Neuronal stem cell (in vitro differentiated cells): ENCODE results near the gene MTX3. TPM values are rescaled to one million over a fixed set of nuclear protein-coding genes. Genes with fewer than 3 reads are reported as not detected.

Experiments used
- DNase-seq: peaks from one replicate; pipeline ENCODE4 v3.0.0-alpha.2; 2013; ENCODE audit warnings: low spot score
- H2AFZ ChIP-seq: one replicate; pipeline ENCODE4 v1.6.1; 2013; ENCODE audit warnings: mild to moderate bottlenecking, low read length, inconsistent platforms
- H2AK5ac ChIP-seq: 2 replicates; pipeline ENCODE4 v1.6.1; 2013; ENCODE audit warnings: low read depth, mild to moderate bottlenecking, inconsistent platforms, low read length, moderate library complexity, mixed read lengths
- H2BK120ac ChIP-seq: 2 replicates; pipeline ENCODE4 v1.6.1; 2013; ENCODE audit warnings: low read depth, mild to moderate bottlenecking, inconsistent platforms, low read length, moderate library complexity, mixed read lengths
- H2BK12ac ChIP-seq: one replicate; pipeline ENCODE4 v1.6.1; 2013; ENCODE audit warnings: low read length, inconsistent platforms
- H2BK15ac ChIP-seq: 2 replicates; pipeline ENCODE4 v1.6.1; 2013; ENCODE audit warnings: mild to moderate bottlenecking, low read length, inconsistent platforms, mixed read lengths
- H2BK5ac ChIP-seq: one replicate; pipeline ENCODE4 v1.6.1; 2013; ENCODE audit warnings: inconsistent platforms, mild to moderate bottlenecking, low read length, moderate library complexity
- H3K14ac ChIP-seq: one replicate; pipeline ENCODE4 v1.6.1; 2013; ENCODE audit warnings: low read length, inconsistent platforms
- H3K18ac ChIP-seq: 2 replicates; pipeline ENCODE4 v1.6.1; 2013; ENCODE audit warnings: low read length, inconsistent platforms
- H3K23ac ChIP-seq: 2 replicates; pipeline ENCODE4 v1.6.1; 2013; ENCODE audit warnings: low read depth, mild to moderate bottlenecking, mixed read lengths, low read length, inconsistent platforms; ENCODE audit not compliant: poor library complexity
- H3K27ac ChIP-seq: replicated peaks from 3 replicates; pipeline ENCODE4 v1.5.1; 2013; ENCODE audit warnings: low read length, inconsistent platforms
- H3K27me3 ChIP-seq, 3 experiments: 2 replicates each; pipeline ENCODE4 v1.6.1; 2013; ENCODE audit warnings: low read length in 3 of 3, mild to moderate bottlenecking in 2 of 3, inconsistent platforms in 1 of 3, low read depth in 1 of 3, mixed read lengths in 1 of 3, moderate library complexity in 1 of 3; ENCODE audit not compliant: control insufficient read depth in 3 of 3, insufficient read depth in 3 of 3
- H3K36me3 ChIP-seq, 2 donors: replicated peaks in 1 of 2; 2 replicates each; pipeline ENCODE4 v1.6.1; 2013; ENCODE audit warnings: low read length in 2 of 2; ENCODE audit not compliant: control insufficient read depth in 2 of 2, insufficient read depth in 2 of 2
- H3K4ac ChIP-seq: 2 replicates; pipeline ENCODE4 v1.6.1; 2013; ENCODE audit warnings: inconsistent platforms, mild to moderate bottlenecking, low read length, moderate library complexity
- H3K4me1 ChIP-seq, 2 donors: 1 replicate in 1 of 2; 2 replicates in 1 of 2; pipeline ENCODE4 v1.6.1; 2013; ENCODE audit warnings: low read length in 2 of 2, low read depth in 1 of 2; ENCODE audit not compliant: control insufficient read depth in 2 of 2, insufficient read depth in 1 of 2
- H3K4me2 ChIP-seq: one replicate; pipeline ENCODE4 v1.6.1; 2013; ENCODE audit warnings: mild to moderate bottlenecking, low read length, inconsistent platforms; ENCODE audit not compliant: insufficient read depth, poor library complexity, severe bottlenecking
- H3K4me3 ChIP-seq, 2 donors: 2 replicates each; pipeline ENCODE4 v1.5.1; 2013; ENCODE audit warnings: low read length in 2 of 2, mild to moderate bottlenecking in 2 of 2, inconsistent platforms in 1 of 2, moderate library complexity in 1 of 2
- H3K79me1 ChIP-seq: one replicate; pipeline ENCODE4 v1.6.1; 2013; ENCODE audit warnings: low read depth, mild to moderate bottlenecking, inconsistent platforms, low read length, moderate library complexity
- H3K9ac ChIP-seq: one replicate; pipeline ENCODE4 v1.6.1; 2013; ENCODE audit warnings: mild to moderate bottlenecking, low read depth, low read length, inconsistent platforms; ENCODE audit not compliant: poor library complexity
- H3K9me3 ChIP-seq, 2 donors: replicated peaks in 1 of 2; 2 replicates each; pipeline versions ENCODE3 to v1.6.1; 2013; ENCODE audit warnings: low read length in 2 of 2, mild to moderate bottlenecking in 2 of 2, inconsistent platforms in 1 of 2, low read depth in 1 of 2, mixed read lengths in 1 of 2, moderate library complexity in 1 of 2; ENCODE audit not compliant: control insufficient read depth in 2 of 2, insufficient read depth in 1 of 2
- H4K8ac ChIP-seq: one replicate; pipeline ENCODE4 v1.6.1; 2013; ENCODE audit warnings: low read depth, mild to moderate bottlenecking, inconsistent platforms, low read length, moderate library complexity
- H4K91ac ChIP-seq: one replicate; pipeline ENCODE4 v1.6.1; 2013; ENCODE audit warnings: low read length, low read depth, mild to moderate bottlenecking, inconsistent platforms; ENCODE audit not compliant: poor library complexity
- WGBS, 2 donors: extraction: QIAGEN DNeasy Blood & Tissue Kit; methylation state at CpG; one replicate each; pipeline ENCODE4 v1.1.7; 2013; ENCODE audit warnings: missing lambda C conversion rate in 2 of 2, mixed read lengths in 1 of 2; ENCODE audit not compliant: insufficient read length in 2 of 2, insufficient replicate concordance in 1 of 2; ENCODE audit errors: extremely low coverage in 2 of 2; 5-methylcytosine and 5-hydroxymethylcytosine counted together
- polyA plus RNA-seq, 2 experiments: library from polyadenylated mRNA; stranded (reverse); fragments of 200-250 nt; gene quantifications; one replicate each; pipeline ENCODE4 v1.2.3, GENCODE V29; 2013

The MTX3 gene
- polyA plus RNA-seq (2013, experiment 1 of 2) = 13.7 TPM
- 14.6 TPM for polyA plus RNA-seq (2013, experiment 2 of 2)

- WGBS, 2 donors = no CpG with 5 or more reads among the region's 50 CpGs
- Histone ChIP-seq H4K91ac (peak within 1 kb of the TSS; percentile 82), H3K9me3 (no peaks in the 10 kb centered on the region), H3K4me1 (peaks cover 0 to 4% of the 10 kb centered on the region in 2 donors), H3K14ac (no peak within 1 kb of the TSS), H2AK5ac (no peak within 1 kb of the TSS), H2BK12ac (no peak within 1 kb of the TSS), H2BK5ac (peak within 1 kb of the TSS; percentile 9), H3K18ac (peak within 1 kb of the TSS; percentile 97), H3K4me3 (peak within 1 kb of the TSS; percentile 89 to 92), H3K27me3 (no peaks in the 10 kb centered on the region), H3K4me2 (peak within 1 kb of the TSS; percentile 69), H3K23ac (peak within 1 kb of the TSS; percentile 87), H3K9ac (peak within 1 kb of the TSS; percentile 93), H3K36me3 (peaks cover 5 to 33% of the 10 kb centered on the region in 2 donors), H3K27ac (peak within 1 kb of the TSS; percentile 75), H2BK15ac (peak within 1 kb of the TSS; percentile 54), H3K79me1 (no peaks in the 10 kb centered on the region), H3K4ac (no peak within 1 kb of the TSS), H4K8ac (peak within 1 kb of the TSS; percentile 68), H2BK120ac (no peak within 1 kb of the TSS), H2AFZ (peak within 1 kb of the TSS; percentile 96)
- DNase-seq = peak; percentile 78
Observed at GRCh38 chr5:79990598-79991507, at the start of gene MTX3. Gene MTX3, minus strand, starts transcription at chr5:79991262. Its CDS starts 24 bp downstream, at chr5:79991238.

GRCh38 chr5:80039650-80040049 lies 48.6 kb upstream of the MTX3 start:
- no peak overlapping the region for H4K8ac ChIP-seq
- H2BK5ac ChIP-seq = no peak overlapping the region
- H3K4me3 ChIP-seq = no peak overlapping the region
- no peak overlapping the region for H2AK5ac ChIP-seq
- no peak overlapping the region for H3K4ac ChIP-seq
- no peak overlapping the region for H2BK12ac ChIP-seq
- H3K9me3 ChIP-seq = no peaks in the 10 kb centered on the region
- peak overlapping the region; percentile 37 for H2AFZ ChIP-seq
- DNase-seq = no peak
- no peaks in the 10 kb centered on the region for H3K79me1 ChIP-seq
- H2BK15ac ChIP-seq = no peak overlapping the region
- no peak overlapping the region for H3K4me2 ChIP-seq
- no peak overlapping the region for H3K14ac ChIP-seq
- no CpG with 5 or more reads among the region's 2 CpGs for WGBS, 2 donors
- no peaks in the 10 kb centered on the region for H3K36me3 ChIP-seq
- no peak overlapping the region for H3K27ac ChIP-seq
- peaks cover 0 to 16% (median 15%) of the 10 kb centered on the region in 3 experiments for H3K27me3 ChIP-seq
- H2BK120ac ChIP-seq = no peak overlapping the region
- H3K23ac ChIP-seq = no peak overlapping the region
- H3K9ac ChIP-seq = no peak overlapping the region
- H3K4me1 ChIP-seq = peaks cover 8 to 9% of the 10 kb centered on the region in 2 donors
- no peak overlapping the region for H3K18ac ChIP-seq
- no peak overlapping the region for H4K91ac ChIP-seq

GRCh38 chr5:80037366-80037765 lies 46.3 kb upstream of the MTX3 start:
- H3K27me3 ChIP-seq = peaks cover 0 to 31% (median 24%) of the 10 kb centered on the region in 3 experiments
- no peak for DNase-seq
- no peak overlapping the region for H2AFZ ChIP-seq
- H3K14ac ChIP-seq = no peak overlapping the region
- WGBS, 2 donors = no CpG with 5 or more reads among the region's 5 CpGs
- no peak overlapping the region for H4K8ac ChIP-seq
- no peak overlapping the region for H3K23ac ChIP-seq
- H2BK5ac ChIP-seq = no peak overlapping the region
- H2AK5ac ChIP-seq = no peak overlapping the region
- H3K4ac ChIP-seq = no peak overlapping the region
- H2BK120ac ChIP-seq = no peak overlapping the region
- no peaks in the 10 kb centered on the region for H3K9me3 ChIP-seq
- H3K79me1 ChIP-seq = no peaks in the 10 kb centered on the region
- no peak overlapping the region for H3K18ac ChIP-seq
- no peak overlapping the region for H3K4me2 ChIP-seq
- no peak overlapping the region for H3K27ac ChIP-seq
- H3K9ac ChIP-seq = no peak overlapping the region
- H3K36me3 ChIP-seq = no peaks in the 10 kb centered on the region
- no peak overlapping the region for H3K4me3 ChIP-seq
- H3K4me1 ChIP-seq = peaks cover 7 to 8% of the 10 kb centered on the region in 2 donors
- H2BK12ac ChIP-seq = no peak overlapping the region
- no peak overlapping the region for H2BK15ac ChIP-seq
- H4K91ac ChIP-seq = no peak overlapping the region

GRCh38 chr5:80036615-80037014 lies 45.6 kb upstream of the MTX3 start:
- Histone ChIP-seq H2AK5ac (no peak overlapping the region), H3K27ac (no peak overlapping the region), H2BK120ac (no peak overlapping the region), H3K79me1 (no peaks in the 10 kb centered on the region), H2BK5ac (no peak overlapping the region), H3K36me3 (no peaks in the 10 kb centered on the region), H3K18ac (no peak overlapping the region), H3K4ac (no peak overlapping the region), H2AFZ (no peak overlapping the region), H3K4me1 (peaks cover 1 to 3% of the 10 kb centered on the region in 2 donors), H4K91ac (no peak overlapping the region), H3K14ac (no peak overlapping the region), H3K9ac (no peak overlapping the region), H3K23ac (no peak overlapping the region), H2BK15ac (no peak overlapping the region), H3K27me3 (peaks cover 0 to 31% (median 24%) of the 10 kb centered on the region in 3 experiments), H4K8ac (no peak overlapping the region), H3K4me2 (no peak overlapping the region), H3K9me3 (no peaks in the 10 kb centered on the region), H2BK12ac (no peak overlapping the region), H3K4me3 (no peak overlapping the region)
- no CpG with 5 or more reads among the region's 5 CpGs for WGBS, 2 donors
- no peak for DNase-seq
